Measurements from ENCODE around the gene SNRPE. TPM values are rescaled to one million over a fixed set of nuclear protein-coding genes. Genes with fewer than 3 reads are reported as not detected.

The SNRPE gene
- total and polyA plus RNA-seq, 4 donors, result 12.9 to 128 (median 36.4) TPM

DNA sequence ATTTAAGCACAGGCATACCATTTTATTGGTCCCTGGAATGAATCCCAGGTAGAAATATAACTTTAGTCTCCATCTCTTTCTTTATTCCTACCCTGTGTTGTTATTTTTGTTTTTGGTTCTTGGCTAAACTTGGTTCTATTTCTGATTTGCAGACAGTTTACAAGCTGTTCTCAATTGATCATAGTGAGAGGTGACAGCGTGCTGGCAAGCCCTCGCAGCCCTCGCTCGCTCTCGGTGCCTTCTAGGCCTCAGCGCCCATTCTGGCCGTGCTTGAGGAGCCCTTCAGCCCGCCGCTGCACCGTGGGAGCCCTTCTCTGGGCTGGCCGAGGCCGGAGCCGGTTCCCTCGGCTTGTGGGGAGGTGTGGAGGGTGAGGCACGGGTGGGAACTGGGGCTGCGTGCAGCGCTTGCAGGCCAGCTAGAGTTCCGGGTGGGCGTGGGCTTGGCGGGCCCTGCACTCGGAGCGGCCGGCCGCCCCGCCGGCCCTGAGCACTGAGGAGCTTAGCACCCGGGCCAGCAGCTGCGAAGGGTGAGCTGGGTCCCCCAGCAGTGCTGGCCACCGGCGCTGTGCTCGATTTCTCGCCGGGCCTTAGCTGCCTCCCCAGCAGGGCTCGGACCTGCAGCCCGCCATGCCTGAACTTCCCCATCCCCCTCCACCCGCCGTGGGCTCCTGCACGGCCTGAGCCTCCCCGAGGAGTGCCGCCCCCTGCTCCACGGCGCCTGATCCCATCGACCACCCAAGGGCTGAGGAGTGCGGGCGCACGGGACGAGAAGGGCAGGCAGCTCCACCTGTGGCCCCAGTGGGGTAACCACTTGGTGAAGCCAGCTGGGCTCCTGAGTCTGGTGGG lies 38.7 kb downstream of the SNRPE start:
- H3K9ac ChIP-seq (ENCODE audit: low read depth in 1 of 2, low read length in 2 of 2), result no peak overlapping the region
- no peaks in the 10 kb centered on the region for H3K36me3 ChIP-seq (ENCODE audit: control insufficient read depth in 4 of 4, insufficient read depth in 3 of 4, low read depth in 1 of 4, low read length in 3 of 4)
- H3K9me3 ChIP-seq (ENCODE audit: control insufficient read depth in 4 of 4, low read length in 3 of 4), result no peaks in the 10 kb centered on the region
- DNase-seq (ENCODE audit: low spot score), result no peak
- H3K27me3 ChIP-seq (ENCODE audit: control insufficient read depth in 4 of 4, insufficient read depth in 4 of 4, low read length in 3 of 4), result no peaks in the 10 kb centered on the region
- no peak overlapping the region for H3K4me3 ChIP-seq (ENCODE audit: low read depth in 1 of 3, low read length in 3 of 3)
- H3K4me1 ChIP-seq (ENCODE audit: control insufficient read depth in 4 of 4, insufficient read depth in 4 of 4, low read length in 3 of 4), result peaks cover 7 to 28% (median 23%) of the 10 kb centered on the region in 4 donors
- 86% methylated on average over 47 of the region's 47 CpGs for WGBS
- H3K27ac ChIP-seq (ENCODE audit: low read depth in 1 of 2, low read length in 2 of 2), result peak overlapping the region in 1 of 2 donors; percentile 41
- TF ChIP-seq EGR1 (IDR thresholded peaks at IDR 0.05; ENCODE audit: low read depth in 2 of 2) (no peak), TAF1 (conservative IDR thresholded peaks at IDR 0.05) (no peak), GABPA (IDR thresholded peaks at IDR 0.05 in 1 of 2, conservative IDR thresholded peaks at IDR 0.05 in 1 of 2) (no peak), FOXA2 (IDR thresholded peaks at IDR 0.05) (no peak), NR2F2 (IDR thresholded peaks at IDR 0.05) (no peak), HNF4A (conservative IDR thresholded peaks at IDR 0.05) (no peak), RAD21 (IDR thresholded peaks at IDR 0.05) (no peak), MAX (IDR thresholded peaks at IDR 0.05) (no peak), HNF4G (IDR thresholded peaks at IDR 0.05) (no peak), JUND (IDR thresholded peaks at IDR 0.05) (no peak), ATF3 (IDR thresholded peaks at IDR 0.05) (no peak), CTCF (IDR thresholded peaks at IDR 0.05; ENCODE audit: low read depth, low read length, missing input control) (no peak), YY1 (IDR thresholded peaks at IDR 0.05) (no peak)
- TF ChIP-seq, protein P1, sequence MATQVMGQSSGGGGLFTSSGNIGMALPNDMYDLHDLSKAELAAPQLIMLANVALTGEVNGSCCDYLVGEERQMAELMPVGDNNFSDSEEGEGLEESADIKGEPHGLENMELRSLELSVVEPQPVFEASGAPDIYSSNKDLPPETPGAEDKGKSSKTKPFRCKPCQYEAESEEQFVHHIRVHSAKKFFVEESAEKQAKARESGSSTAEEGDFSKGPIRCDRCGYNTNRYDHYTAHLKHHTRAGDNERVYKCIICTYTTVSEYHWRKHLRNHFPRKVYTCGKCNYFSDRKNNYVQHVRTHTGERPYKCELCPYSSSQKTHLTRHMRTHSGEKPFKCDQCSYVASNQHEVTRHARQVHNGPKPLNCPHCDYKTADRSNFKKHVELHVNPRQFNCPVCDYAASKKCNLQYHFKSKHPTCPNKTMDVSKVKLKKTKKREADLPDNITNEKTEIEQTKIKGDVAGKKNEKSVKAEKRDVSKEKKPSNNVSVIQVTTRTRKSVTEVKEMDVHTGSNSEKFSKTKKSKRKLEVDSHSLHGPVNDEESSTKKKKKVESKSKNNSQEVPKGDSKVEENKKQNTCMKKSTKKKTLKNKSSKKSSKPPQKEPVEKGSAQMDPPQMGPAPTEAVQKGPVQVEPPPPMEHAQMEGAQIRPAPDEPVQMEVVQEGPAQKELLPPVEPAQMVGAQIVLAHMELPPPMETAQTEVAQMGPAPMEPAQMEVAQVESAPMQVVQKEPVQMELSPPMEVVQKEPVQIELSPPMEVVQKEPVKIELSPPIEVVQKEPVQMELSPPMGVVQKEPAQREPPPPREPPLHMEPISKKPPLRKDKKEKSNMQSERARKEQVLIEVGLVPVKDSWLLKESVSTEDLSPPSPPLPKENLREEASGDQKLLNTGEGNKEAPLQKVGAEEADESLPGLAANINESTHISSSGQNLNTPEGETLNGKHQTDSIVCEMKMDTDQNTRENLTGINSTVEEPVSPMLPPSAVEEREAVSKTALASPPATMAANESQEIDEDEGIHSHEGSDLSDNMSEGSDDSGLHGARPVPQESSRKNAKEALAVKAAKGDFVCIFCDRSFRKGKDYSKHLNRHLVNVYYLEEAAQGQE (IDR thresholded peaks at IDR 0.05), result no peak

GRCh38 chr1:203901581-203901980 lies 40.2 kb downstream of the SNRPE start:
- H3K9ac ChIP-seq (ENCODE audit: low read depth in 1 of 2, low read length in 2 of 2), result no peak overlapping the region
- H3K4me1 ChIP-seq (ENCODE audit: control insufficient read depth in 4 of 4, insufficient read depth in 4 of 4, low read length in 3 of 4), result peaks cover 7 to 28% (median 23%) of the 10 kb centered on the region in 4 donors
- no peak for DNase-seq (ENCODE audit: low spot score)
- H3K9me3 ChIP-seq (ENCODE audit: control insufficient read depth in 4 of 4, low read length in 3 of 4), result no peaks in the 10 kb centered on the region
- WGBS, result 58% methylated on average over 12 of the region's 12 CpGs
- H3K27ac ChIP-seq (ENCODE audit: low read depth in 1 of 2, low read length in 2 of 2), result no peak overlapping the region
- TF ChIP-seq FOXA2 (IDR thresholded peaks at IDR 0.05) (peak; percentile 33), SP1 (IDR thresholded peaks at IDR 0.05) (peak; percentile 17), HNF4A (conservative IDR thresholded peaks at IDR 0.05) (peak; percentile 22 to 37), HNF4G (IDR thresholded peaks at IDR 0.05) (no peak), GABPA (IDR thresholded peaks at IDR 0.05 in 1 of 2, conservative IDR thresholded peaks at IDR 0.05 in 1 of 2) (no peak), JUND (IDR thresholded peaks at IDR 0.05) (no peak), RXRA (IDR thresholded peaks at IDR 0.05) (peak; percentile 12 to 48)
- TF ChIP-seq, protein P2, sequence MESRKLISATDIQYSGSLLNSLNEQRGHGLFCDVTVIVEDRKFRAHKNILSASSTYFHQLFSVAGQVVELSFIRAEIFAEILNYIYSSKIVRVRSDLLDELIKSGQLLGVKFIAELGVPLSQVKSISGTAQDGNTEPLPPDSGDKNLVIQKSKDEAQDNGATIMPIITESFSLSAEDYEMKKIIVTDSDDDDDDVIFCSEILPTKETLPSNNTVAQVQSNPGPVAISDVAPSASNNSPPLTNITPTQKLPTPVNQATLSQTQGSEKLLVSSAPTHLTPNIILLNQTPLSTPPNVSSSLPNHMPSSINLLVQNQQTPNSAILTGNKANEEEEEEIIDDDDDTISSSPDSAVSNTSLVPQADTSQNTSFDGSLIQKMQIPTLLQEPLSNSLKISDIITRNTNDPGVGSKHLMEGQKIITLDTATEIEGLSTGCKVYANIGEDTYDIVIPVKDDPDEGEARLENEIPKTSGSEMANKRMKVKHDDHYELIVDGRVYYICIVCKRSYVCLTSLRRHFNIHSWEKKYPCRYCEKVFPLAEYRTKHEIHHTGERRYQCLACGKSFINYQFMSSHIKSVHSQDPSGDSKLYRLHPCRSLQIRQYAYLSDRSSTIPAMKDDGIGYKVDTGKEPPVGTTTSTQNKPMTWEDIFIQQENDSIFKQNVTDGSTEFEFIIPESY (IDR thresholded peaks at IDR 0.05), result no peak
- no peaks in the 10 kb centered on the region for H3K27me3 ChIP-seq (ENCODE audit: control insufficient read depth in 4 of 4, insufficient read depth in 4 of 4, low read length in 3 of 4)
- no peaks in the 10 kb centered on the region for H3K36me3 ChIP-seq (ENCODE audit: control insufficient read depth in 4 of 4, insufficient read depth in 3 of 4, low read depth in 1 of 4, low read length in 3 of 4)
- H3K4me3 ChIP-seq (ENCODE audit: low read depth in 1 of 3, low read length in 3 of 3), result no peak overlapping the region
